IMR-90 (cell line): ENCODE measurements around the gene FGF2.

ENCODE experiments used
- POLR2A ChIP-seq: IDR thresholded peaks from 2 replicates; pipeline ENCODE4 v1.6.1; 2012; ENCODE audit warnings: mild to moderate bottlenecking, low read depth, low read length
- TF ChIP-seq, protein P1 (sequence below): conservative IDR thresholded peaks from 2 replicates; pipeline ENCODE4 v1.5.1; 2012; ENCODE audit warnings: mild to moderate bottlenecking, low read depth, low read length, improper control_type of control experiment

DNA sequence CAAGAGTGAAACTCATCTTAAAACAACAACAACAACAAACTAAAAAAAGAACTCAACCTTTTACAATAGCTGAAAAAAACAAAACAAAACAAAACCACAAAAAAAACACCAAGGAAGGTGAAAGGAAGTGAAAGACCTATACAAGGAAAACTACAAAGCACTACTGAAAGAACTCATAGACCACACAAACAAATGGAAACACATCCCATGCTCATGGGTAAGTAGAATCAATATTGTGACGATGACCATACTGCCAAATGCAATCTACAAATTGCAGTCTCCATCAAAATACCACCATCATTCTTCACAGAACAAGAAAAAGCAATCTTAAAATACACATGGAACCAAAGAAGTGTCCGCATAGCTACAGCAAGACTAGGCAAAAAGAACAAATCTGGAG lies 41.5 kb upstream of the FGF2 start:
- TF ChIP-seq, protein P1, sequence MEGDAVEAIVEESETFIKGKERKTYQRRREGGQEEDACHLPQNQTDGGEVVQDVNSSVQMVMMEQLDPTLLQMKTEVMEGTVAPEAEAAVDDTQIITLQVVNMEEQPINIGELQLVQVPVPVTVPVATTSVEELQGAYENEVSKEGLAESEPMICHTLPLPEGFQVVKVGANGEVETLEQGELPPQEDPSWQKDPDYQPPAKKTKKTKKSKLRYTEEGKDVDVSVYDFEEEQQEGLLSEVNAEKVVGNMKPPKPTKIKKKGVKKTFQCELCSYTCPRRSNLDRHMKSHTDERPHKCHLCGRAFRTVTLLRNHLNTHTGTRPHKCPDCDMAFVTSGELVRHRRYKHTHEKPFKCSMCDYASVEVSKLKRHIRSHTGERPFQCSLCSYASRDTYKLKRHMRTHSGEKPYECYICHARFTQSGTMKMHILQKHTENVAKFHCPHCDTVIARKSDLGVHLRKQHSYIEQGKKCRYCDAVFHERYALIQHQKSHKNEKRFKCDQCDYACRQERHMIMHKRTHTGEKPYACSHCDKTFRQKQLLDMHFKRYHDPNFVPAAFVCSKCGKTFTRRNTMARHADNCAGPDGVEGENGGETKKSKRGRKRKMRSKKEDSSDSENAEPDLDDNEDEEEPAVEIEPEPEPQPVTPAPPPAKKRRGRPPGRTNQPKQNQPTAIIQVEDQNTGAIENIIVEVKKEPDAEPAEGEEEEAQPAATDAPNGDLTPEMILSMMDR, result no peak
- no peak for TF ChIP-seq POLR2A
